Kidney (tissue), 14 donors: ENCODE measurements around the gene MORC3. TPM values are rescaled to one million over a fixed set of nuclear protein-coding genes. Genes with fewer than 3 reads are reported as not detected.

ENCODE experiments used
- DNase-seq, 5 donors: peaks; one replicate each; pipeline ENCODE4 v3.0.0-alpha.2; 2013 to 2020
- FAIRE-seq: peaks from 2 replicates; lab custom pipeline; 2012; peaks lifted over from hg19 to GRCh38; lab: Jason Lieb, UNC
- H3K27ac ChIP-seq, 2 donors: one replicate each; pipeline ENCODE4 v1.7.0; 2013; ENCODE audit warnings: low read depth in 2 of 2, low read length in 2 of 2, inconsistent platforms in 1 of 2
- H3K27me3 ChIP-seq: one replicate; pipeline ENCODE4 v1.7.1; 2013; ENCODE audit warnings: low read length, inconsistent platforms; ENCODE audit not compliant: control insufficient read depth, insufficient read depth
- H3K36me3 ChIP-seq, 3 donors: one replicate each; pipeline versions ENCODE4 v1.7.0 to v1.7.1; 2013; ENCODE audit warnings: low read length in 3 of 3, control low read depth in 1 of 3, inconsistent platforms in 1 of 3; ENCODE audit not compliant: insufficient read depth in 3 of 3, control insufficient read depth in 2 of 3
- H3K4me1 ChIP-seq, 3 donors: one replicate each; pipeline versions ENCODE4 v1.7.0 to v1.7.1; 2013; ENCODE audit warnings: low read length in 3 of 3, inconsistent platforms in 1 of 3, low read depth in 1 of 3; ENCODE audit not compliant: control insufficient read depth in 2 of 3, insufficient read depth in 2 of 3
- H3K4me3 ChIP-seq, 3 donors: one replicate each; pipeline versions ENCODE4 v1.7.0 to v1.8.1; 2013; ENCODE audit warnings: low read length in 3 of 3, control low read depth in 1 of 3, inconsistent platforms in 1 of 3
- H3K9ac ChIP-seq, 3 donors: one replicate each; pipeline versions ENCODE4 v1.7.0 to v1.7.1; 2013; ENCODE audit warnings: low read length in 3 of 3, control low read depth in 1 of 3, inconsistent platforms in 1 of 3
- H3K9me3 ChIP-seq, 3 donors: one replicate each; pipeline versions ENCODE4 v1.7.0 to v1.7.1; 2013; ENCODE audit warnings: low read length in 3 of 3, control low read depth in 1 of 3, inconsistent platforms in 1 of 3; ENCODE audit not compliant: control insufficient read depth in 2 of 3, insufficient read depth in 1 of 3
- intact Hi-C: fragments of 100-400 bp; cut with DNase I; formaldehyde crosslinking; loops from one replicate; pipeline ENCODE4 v1.11.1; 2022
- polyA plus RNA-seq: library from polyadenylated mRNA; stranded (reverse); fragments of 350-450 nt; fragmentation: Illumina TruSeq; extraction: RNeasy Lipid Tissue Mini Kit (QIAGEN cat#74804); gene quantifications from one replicate; pipeline ENCODE4 v1.2.3, GENCODE V29; 2014; ENCODE audit warnings: low read depth, low replicate concordance; ENCODE audit not compliant: insufficient read depth
- total RNA-seq: library from RNA; stranded (reverse); fragmentation: NEBNext Ultra II Directional; extraction: Animal tissue kit (Norgen Biotek cat#: 25700); gene quantifications from one replicate; pipeline ENCODE4 v1.2.1, GENCODE V29; 2021
- TF ChIP-seq, protein P1 (sequence below): IDR thresholded peaks from 3 replicates; pipeline ENCODE4 v1.5.1; 2012; ENCODE audit warnings: mild to moderate bottlenecking, moderate library complexity, borderline replicate concordance; ENCODE audit not compliant: insufficient read depth; ENCODE audit errors: extremely low read depth
- donor health status: control.
- donor health status: control.
- donor health status: control.
- donor health status: control.
- donor health status: control.
- donor health status: DM: yes; HTN: yes; CAD: no.
- donor health status: Normal renal cell carcinoma (clear cell type).

MORC3 gene
- total and polyA plus RNA-seq, 2 donors from 2014 or later, result 6.6 to 32.4 TPM

DNA sequence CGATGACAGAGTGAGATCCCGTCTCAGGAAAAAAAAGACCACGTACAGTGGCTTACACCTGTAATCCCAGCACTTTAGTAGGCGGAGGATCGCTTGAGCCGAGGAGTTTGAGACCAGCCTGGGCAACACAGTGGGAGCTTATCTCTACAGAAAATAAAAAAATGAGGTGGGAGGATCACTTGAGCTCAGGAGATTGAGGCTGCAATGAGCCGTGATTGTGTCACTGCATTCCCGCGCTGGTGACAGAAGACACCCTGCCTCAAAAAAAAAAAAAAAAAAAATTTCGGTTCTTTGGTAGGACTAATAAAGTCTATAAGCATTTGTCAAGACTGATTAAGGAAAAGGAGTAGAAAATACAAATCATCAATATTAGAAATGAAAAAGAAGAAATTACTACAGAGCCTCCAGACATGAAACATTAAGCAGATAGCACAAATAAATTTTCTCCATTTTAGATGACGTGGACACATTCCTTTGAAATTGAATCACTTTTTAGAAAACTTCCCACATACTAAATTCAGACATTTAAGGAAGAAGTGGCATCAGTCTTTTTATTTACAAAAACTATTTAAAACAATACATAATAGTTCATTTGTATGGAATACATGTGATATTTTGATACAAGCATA, 30.4 kb downstream of the MORC3 start:
- DNase-seq (no peak), FAIRE-seq (no peak)
- Histone ChIP-seq H3K27ac (no peak overlapping the region), H3K4me3 (no peak overlapping the region), H3K4me1 (no peaks in the 10 kb centered on the region), H3K36me3 (peaks cover 10 to 26% (median 10%) of the 10 kb centered on the region in 3 donors), H3K9ac (no peak overlapping the region), H3K27me3 (no peaks in the 10 kb centered on the region), H3K9me3 (no peaks in the 10 kb centered on the region)
- intact Hi-C loops, result no loop called here
- TF ChIP-seq, protein P1, sequence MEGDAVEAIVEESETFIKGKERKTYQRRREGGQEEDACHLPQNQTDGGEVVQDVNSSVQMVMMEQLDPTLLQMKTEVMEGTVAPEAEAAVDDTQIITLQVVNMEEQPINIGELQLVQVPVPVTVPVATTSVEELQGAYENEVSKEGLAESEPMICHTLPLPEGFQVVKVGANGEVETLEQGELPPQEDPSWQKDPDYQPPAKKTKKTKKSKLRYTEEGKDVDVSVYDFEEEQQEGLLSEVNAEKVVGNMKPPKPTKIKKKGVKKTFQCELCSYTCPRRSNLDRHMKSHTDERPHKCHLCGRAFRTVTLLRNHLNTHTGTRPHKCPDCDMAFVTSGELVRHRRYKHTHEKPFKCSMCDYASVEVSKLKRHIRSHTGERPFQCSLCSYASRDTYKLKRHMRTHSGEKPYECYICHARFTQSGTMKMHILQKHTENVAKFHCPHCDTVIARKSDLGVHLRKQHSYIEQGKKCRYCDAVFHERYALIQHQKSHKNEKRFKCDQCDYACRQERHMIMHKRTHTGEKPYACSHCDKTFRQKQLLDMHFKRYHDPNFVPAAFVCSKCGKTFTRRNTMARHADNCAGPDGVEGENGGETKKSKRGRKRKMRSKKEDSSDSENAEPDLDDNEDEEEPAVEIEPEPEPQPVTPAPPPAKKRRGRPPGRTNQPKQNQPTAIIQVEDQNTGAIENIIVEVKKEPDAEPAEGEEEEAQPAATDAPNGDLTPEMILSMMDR, result no peak

DNA sequence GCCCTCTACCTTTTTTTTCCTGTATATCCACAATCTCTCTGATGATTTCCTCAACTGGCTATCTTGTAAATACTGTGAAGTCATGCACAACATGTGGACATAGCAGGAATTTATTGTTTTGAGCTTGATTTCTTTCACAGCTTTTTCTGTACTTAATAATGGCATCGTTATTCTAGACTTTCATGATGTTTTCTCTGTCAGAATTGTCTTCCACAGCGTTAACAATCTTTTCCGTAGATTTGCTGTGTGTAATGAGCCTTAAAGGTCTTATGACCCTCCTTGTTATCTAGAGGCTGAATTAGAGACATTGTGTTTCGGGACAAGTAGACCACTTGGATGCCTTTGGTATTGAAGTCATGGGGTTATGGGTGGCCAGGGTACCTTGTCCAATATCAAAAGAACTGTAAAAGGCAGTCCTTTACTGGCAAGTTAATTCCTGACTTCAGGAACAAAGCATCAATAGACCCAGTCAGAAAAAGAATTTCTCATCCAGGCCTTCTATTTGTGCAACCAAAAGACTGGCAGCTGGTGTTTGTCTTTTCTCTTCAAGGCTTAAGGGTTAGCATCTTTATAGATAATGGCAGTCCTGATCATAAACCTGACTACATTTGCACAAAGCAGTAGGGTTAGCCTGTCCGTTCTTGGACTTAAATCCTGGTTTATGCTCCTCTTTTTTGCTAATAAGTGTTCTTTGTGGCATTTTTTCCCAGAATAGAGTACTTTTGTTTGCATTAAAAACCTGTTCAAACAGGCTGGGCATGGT, 35.1 kb downstream of the MORC3 start:
- Histone ChIP-seq H3K4me1 (no peaks in the 10 kb centered on the region), H3K27ac (no peak overlapping the region), H3K9me3 (no peaks in the 10 kb centered on the region), H3K9ac (no peak overlapping the region), H3K27me3 (no peaks in the 10 kb centered on the region), H3K36me3 (peaks cover 7 to 22% (median 14%) of the 10 kb centered on the region in 3 donors), H3K4me3 (no peak overlapping the region)
- intact Hi-C loops, result no loop called here
- TF ChIP-seq, protein P1, result no peak
- DNase-seq, result peak in 2 of 5 donors; percentile 50 to 64
- FAIRE-seq, result no peak

DNA sequence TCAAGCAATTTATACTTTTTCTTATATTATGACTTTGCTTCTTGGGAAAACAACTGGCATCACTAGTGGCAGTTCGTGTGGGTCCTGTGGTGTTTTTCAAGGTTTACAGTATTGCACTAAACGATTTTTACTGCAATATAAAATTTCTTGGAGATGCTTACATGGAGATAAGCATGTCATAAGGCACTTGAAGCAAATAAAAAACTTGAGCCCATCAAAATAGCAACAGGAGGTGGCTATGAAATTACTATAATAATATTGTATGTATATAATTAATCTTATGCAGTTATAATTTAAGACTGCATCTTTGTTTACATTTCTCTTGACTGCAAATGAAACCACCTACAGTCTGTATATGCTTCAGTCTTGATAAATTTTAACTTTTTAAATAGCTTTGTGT, 35.9 kb downstream of the MORC3 start:
- FAIRE-seq (no peak), DNase-seq (no peak)
- intact Hi-C loops, result no loop called here
- H3K27me3 ChIP-seq, result no peaks in the 10 kb centered on the region
- H3K4me1 ChIP-seq, result no peaks in the 10 kb centered on the region
- no peak overlapping the region for H3K9ac ChIP-seq
- H3K36me3 ChIP-seq, result peaks cover 10 to 22% (median 17%) of the 10 kb centered on the region in 3 donors
- TF ChIP-seq, protein P1, result no peak
- H3K27ac ChIP-seq, result no peak overlapping the region
- no peak overlapping the region for H3K4me3 ChIP-seq
- no peaks in the 10 kb centered on the region for H3K9me3 ChIP-seq
